Epithelial cell of prostate (primary cell): ENCODE results near the gene BLNK.
A peak's percentile ranks its signal among the peaks of the same experiment; 100 is the strongest.
"Not testable (repeated sequence)": the region's sequence is repeated elsewhere in the genome, so short reads cannot be mapped to it uniquely, and the experiment has no call there.

Experiments
- DNase-seq: peaks from one replicate; pipeline ENCODE4 v3.0.0-alpha.2; 2011; ENCODE audit warnings: low read depth, low spot score
- H3K27ac ChIP-seq: fragments of 450-650 bp; 2 replicates; pipeline ENCODE4 v1.5.1; 2017; ENCODE audit warnings: mild to moderate bottlenecking

BLNK gene

DNA sequence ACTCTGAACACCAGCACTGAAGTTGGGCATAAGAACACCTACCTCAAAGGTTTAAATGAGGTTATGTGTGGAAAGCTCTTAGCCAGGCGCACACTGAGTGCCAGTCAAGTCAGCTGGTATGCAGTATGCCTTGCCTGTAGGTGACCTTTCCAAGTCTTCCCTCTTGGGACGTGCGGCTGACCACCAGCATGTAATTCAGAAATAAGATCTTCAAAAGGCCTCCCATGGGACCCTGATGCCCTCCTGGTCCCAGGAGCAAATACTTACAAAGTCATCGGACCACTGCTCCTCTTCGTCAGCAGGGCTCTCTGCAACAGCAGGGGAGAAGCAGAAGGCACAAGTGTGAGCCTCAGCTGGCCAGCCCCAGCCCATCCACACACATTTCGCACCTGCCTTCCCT lies 40.8 kb downstream of the BLNK start:
- DNase-seq, result no peak
- no peak overlapping the region for H3K27ac ChIP-seq

DNA sequence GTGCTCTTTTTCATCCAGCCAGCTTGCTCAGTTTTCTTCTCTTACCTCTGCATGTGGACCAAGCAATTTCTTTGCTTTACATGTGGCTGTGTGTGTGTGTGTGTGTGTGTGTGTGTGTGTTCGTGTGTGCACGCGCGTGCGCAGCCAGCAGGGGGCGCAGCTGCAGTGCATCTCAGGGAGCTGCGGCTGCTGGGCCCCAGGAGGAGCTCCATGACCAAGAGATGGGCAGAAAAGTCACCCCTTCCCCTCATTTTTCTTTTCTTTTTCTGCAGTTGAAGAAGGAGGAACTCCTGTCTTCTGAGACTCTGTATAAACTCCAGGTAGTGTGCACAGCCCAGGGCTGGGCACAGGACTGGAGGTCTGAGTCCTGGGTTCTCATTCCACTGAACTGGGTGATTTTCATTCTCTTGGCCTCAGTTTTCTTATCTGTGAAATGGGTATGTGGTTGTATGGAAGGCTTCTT lies 41.8 kb downstream of the BLNK start:
- peak; percentile 29 for DNase-seq
- H3K27ac ChIP-seq, result no peak overlapping the region

DNA sequence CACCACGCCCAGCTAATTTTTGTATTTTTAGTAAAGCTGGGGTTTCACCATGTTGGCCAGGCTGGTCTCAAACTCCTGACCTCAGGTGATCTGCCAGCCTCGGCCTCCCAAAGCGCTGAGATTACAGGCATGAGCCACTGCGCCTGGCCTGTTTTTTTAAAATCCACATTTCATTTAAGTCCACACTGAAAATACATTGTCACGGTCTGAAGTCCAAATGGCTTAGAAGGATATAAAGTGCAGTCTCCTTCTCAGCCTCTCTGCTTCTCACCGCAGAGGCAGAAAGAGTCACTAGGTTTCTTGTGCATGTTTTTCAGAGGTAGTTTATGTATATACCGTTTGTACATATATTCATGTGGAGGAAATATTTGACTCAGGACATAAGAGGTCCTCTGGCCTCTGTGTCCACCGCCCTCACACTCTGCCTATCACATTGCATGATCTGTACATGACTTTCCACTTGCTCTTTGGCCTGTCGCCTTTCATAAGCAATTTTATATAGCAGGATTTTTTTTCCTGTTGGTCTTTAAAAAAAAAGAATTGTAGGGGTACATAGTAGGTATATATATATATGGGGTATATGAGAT lies 42.9 kb downstream of the BLNK start:
- no peak for DNase-seq
- no peak overlapping the region for H3K27ac ChIP-seq

DNA sequence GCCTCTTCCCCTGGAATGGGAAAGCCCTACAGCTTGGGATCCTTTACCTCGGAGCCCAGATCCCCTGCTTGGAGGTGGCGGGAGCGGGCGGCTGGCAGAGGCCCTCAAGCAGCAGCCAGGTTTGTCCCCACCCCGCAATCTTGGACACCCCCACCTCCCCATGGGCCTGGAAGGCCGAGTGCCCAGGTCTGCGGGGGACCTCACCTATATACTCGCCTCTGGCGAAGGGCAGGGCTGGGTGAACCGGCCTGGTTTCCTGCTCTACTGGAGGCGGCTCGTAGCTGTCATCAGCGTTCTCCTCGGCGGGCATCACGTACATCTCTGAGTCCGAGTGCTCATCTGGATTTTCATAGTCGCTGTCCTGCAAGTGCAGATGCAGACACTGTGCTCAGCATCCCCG lies 44.2 kb downstream of the BLNK start:
- DNase-seq, result no peak
- no peak overlapping the region for H3K27ac ChIP-seq

DNA sequence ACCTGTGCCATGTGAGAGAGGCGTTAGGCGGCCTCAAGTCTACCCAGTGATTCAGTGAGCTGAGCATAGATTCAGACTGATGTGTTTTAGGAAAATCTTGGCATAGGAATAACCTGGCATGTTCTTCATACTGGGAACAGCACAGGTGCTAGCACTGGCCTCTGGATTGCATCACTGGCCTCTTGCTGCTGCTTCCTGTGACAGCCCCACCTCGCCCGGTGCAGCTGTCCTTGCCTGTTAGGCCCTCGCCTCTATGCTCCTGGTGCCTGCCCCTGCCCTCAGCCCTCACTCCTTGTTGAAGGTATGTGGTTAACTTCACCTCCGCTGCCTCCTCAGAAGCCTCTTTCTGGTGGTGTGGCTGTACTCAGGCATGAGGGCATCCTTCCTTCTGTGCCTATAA lies 46.2 kb downstream of the BLNK start:
- H3K27ac ChIP-seq, result no peak overlapping the region
- DNase-seq, result no peak

DNA sequence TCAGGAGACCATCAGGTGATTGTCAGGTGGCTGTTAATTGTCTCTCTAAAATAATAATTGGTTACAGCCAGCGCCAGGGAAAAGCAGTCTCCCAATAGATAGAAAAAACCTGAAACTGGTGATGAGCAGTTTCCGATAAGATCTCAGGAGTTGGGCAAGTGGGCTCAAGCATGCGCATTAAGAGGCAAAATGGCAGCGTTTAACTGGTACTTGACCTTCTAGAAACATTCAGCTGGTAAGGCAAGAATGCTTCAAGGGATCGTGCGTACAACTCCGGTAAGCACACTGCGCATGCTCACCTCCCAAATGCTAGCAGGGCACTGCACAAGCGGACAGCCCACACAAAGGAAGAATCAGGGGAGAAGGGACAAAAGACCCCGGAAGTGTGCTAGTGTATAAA lies 48.5 kb downstream of the BLNK start:
- no peak overlapping the region for H3K27ac ChIP-seq
- no peak for DNase-seq

DNA sequence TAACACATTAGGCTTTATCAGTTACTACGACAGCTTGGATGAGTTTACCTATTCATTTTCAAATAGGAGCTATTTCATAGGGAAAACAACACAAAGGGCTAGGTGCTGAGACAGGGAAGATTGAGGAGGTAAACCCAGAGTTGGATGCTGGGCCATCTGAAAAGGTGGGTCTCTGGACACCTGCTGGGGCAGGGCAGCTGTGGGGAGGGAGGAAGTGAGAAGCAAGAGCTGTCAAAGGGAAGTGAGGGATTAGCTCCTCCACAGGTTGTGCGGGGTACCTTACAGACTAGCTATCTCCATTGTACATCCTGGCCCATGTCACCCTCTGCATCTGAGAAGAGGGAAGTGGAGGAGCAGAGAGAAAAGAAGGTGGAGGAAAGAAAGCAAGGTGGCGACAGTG lies 48.9 kb downstream of the BLNK start:
- no peak overlapping the region for H3K27ac ChIP-seq
- DNase-seq, result no peak

DNA sequence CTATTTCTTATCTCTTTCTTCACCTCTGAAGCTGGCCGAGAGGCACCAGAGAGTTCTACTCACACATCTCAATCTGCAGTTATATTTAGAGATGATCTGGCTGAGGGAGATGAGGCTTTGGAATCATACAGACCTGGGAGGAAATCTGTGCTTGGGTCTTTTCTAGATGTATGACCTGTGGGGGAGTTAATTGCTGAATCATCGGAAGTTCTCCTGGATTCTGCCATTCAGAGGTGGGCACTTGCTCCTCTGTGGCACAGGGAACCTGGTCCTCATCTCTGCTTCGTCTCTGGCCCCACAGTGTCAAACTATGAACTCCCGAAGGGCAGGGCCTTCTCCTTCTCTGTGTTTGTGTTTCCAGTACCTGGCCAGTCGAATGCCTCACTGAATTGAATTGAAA lies 52.5 kb downstream of the BLNK start:
- H3K27ac ChIP-seq, result no peak overlapping the region
- no peak for DNase-seq

DNA sequence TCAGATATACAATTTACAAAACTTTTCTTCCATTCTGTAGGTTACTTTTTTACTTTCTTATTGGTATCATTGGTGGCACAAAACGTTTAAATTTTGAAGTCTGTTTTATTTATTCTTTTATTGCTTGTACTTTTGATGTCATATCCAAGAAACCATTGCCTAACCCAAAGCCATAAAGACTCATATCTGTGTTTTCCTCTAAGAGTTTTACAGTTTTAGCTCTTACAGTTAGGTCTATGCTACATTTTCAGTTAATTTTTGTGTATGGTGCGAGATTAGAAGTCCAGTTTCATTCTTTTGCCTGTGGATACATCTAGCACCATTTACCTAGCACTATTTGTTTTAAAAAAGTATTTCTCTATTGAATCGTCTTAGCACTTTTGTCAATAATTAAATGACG lies 53.7 kb downstream of the BLNK start:
- no peak overlapping the region for H3K27ac ChIP-seq

DNA sequence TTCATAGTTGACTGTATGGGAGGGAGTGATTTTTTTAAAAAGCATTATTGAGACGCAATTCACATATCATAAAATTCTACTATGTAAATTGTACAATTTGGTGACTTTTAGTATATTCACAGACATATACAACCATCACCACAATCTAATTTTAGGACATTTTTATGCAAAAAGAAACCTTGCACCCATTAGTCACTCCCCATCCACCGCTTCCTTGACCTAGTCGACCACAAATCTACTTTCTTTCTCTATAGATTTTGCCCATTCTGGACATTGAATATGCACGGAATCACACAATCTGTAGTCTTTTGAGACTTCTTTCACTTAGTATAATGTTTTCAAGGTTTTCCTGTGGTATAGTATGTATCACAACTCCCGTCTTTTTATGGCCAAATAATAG lies 54.6 kb downstream of the BLNK start:
- no peak overlapping the region for H3K27ac ChIP-seq
- no peak for DNase-seq

More for the DNA sequence above, 53.7 kb downstream of the BLNK start:
- DNase-seq, result no peak

DNA sequence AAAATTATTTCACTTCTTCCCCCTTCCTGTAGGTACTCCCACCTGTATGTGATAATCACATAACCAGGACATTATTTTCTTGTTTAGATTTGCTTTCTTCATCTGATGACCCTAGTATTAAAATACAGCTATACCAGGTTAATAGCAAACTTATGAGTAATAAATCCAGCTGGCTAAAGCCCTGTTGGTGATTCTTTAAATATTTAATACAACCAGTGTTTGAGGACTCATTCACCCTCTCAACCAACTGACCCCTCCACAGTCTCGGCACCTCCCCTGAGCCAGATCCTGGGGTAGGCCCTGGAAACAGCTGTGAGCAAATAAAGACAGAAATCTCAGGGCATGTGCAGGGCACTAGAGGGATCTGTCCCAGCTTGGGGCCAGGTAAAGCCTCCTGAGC lies 58.5 kb downstream of the BLNK start:
- no peak overlapping the region for H3K27ac ChIP-seq
- no peak for DNase-seq

DNA sequence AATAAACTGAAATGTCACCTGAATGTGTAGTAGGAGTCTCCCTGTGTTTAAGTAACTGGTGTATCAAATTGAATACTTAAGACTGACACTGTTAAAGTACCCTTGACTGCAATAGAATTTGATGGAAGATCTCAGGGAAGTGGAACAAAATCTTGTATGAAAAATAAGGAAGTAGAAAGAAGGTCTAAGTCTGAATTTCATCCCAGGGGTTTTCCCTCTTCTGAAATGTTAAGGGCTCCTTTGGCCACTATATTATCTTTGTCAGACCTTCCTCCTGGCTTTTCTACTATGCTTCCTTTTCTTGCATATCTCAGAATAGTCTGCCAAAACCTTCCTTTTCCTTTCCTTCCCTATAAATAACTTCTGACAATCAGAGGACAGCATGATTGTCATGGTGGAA lies 59.6 kb downstream of the BLNK start:
- no peak overlapping the region for H3K27ac ChIP-seq
- no peak for DNase-seq

DNA sequence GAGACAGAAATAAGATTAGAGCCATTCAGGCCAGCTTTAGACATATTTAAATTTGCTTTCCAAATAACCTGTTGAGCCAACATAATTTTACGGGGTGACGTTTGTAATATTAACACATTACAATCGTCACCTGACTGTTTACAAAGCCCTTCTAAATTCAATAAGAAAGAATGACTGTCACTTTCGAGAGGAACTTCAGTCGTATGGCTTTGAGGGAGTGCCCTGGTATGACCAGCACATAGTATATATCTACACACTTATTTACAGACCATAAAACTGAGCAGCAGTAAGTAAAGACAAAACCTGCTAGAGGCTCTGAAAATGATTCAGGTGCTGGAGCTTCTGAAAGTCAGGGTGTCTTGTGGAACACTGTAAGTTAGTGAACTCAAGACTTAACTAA lies 62.4 kb downstream of the BLNK start:
- DNase-seq, result no peak
- H3K27ac ChIP-seq, result no peak overlapping the region

DNA sequence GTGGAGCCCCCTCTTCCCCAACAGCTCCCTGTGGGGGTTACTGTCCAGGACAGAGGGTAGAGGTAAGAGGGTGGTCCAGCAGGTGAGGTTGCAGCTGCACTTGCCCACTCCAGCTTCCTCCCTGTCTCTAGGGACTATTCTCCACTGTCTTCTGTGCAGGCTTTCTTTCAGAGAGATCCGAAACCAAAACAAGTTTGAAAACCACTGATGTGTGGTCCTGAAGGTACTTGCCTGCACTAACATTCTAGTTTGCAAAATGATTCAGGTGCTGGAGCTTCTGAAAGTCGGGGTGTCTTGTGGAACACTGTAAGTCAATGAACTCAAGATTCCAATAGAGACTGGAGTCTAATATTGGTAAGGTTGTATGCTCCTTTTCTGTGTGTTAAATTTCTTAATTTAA lies 63.1 kb downstream of the BLNK start:
- no peak for DNase-seq
- no peak overlapping the region for H3K27ac ChIP-seq

DNA sequence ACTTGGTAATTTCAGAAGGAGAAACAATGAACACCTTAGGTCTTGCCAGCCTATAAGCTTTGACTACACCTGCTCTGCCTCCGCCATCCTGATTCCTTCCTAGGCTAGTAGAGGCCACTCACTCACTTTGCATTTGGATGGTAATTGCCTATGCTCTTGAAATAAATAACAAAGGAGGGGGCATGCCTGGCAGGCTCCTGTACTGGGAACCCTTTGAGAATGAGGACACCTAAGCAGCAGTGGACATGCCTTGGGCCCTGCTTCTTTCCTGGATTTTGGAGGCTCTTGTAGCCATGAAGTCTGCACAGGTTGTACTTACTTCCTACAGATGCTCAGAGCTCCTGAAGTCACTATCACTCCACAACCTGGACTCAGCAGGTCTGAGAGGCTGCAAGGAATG lies 65.8 kb downstream of the BLNK start:
- H3K27ac ChIP-seq, result no peak overlapping the region
- no peak for DNase-seq

DNA sequence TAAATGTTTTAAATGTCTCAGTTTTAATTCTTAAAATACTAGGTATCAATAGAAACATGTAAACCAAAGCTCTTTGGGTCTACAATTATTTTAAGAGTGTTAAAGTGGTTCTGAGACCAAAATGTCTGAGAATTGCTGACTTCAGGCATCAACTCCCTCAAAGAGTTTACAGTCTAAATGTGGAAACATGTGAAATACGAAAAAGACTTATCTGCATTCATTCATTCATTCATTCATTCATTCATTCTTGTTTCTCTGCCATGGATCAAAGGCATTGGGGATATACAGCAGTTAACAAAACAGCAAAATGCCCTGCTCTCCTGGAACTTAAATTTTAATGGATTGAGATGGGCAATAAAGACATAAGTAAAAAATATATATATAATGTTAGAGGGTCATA lies 69.8 kb downstream of the BLNK start:
- no peak overlapping the region for H3K27ac ChIP-seq
- DNase-seq, result no peak

DNA sequence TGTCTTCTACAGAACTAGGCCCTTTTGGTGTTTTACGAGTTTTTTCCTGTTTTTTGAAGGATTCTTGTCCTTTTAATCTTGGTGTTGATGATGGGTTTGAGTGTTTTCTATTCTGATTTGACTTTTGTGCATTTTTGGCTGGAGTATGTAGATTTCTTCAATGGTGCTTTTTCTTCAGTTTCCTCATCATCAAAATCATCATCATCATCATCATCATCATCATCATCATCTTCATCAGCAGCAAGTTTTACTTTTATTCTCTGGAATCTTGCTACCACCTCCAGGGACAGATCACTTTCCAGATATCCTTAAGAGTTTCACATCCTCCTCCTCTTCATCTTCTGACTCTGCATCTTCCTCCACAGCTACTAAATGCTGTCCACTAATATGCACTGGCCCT lies 81.9 kb downstream of the BLNK start:
- H3K27ac ChIP-seq, DNase-seq: not testable (repeated sequence)

DNA sequence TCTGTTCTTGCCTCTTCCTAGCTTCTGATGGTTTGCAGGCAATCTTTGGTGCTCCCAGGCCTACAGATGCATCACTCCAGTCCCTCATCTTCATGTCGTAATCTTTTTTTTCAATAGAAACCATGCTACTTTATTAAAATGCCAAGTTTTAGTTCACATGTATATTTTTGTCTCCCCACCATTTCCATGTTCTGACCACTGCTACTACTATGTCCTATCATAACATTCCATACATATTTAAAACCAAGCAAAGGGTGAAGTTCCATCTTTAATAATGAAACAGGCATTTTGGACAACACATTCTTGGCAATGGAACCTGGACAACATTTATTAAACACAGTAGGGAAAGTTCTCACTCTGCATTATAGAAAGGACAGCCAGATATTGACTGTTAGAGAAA lies 82.5 kb downstream of the BLNK start:
- H3K27ac ChIP-seq, result no peak overlapping the region
- DNase-seq, result no peak

DNA sequence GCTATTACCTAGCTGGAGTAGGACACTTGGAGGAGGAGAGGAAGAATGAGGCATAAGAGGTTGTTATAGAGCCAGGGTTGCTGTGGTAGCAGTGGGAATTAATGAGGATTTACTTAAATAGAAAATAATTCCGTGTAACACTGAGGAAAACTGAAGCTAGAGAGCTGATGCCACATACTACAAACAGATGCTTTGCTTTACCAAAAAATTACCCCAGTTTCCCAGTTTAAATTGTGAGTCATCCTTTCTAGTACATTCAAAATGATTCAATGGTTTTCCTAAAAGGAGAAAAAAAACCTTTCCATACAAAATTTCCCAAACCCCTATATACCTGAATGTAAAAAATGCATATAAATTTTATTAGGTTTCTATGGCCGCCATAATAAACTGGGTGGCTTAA lies 82.9 kb downstream of the BLNK start:
- DNase-seq, result no peak
- H3K27ac ChIP-seq, result no peak overlapping the region

DNA sequence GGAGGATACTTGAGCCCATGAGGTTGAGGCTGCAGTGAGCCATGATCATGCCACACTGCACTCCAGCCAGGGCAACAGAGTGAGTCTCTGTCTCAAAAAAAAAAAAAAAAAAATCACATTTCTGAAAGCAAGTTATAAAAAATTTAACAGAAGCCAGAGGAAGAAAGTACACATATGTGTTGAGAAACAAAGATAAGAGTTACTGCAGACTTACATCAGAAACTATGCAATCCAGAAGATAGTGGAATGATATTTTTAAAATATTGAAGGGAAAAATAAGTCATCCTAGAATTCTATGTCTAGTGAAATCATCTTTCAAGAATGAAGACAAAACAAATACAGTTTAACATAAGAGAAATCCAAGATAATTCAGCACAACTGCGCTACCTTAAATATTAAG lies 94.4 kb downstream of the BLNK start:
- H3K27ac ChIP-seq, result no peak overlapping the region
- DNase-seq, result no peak

DNA sequence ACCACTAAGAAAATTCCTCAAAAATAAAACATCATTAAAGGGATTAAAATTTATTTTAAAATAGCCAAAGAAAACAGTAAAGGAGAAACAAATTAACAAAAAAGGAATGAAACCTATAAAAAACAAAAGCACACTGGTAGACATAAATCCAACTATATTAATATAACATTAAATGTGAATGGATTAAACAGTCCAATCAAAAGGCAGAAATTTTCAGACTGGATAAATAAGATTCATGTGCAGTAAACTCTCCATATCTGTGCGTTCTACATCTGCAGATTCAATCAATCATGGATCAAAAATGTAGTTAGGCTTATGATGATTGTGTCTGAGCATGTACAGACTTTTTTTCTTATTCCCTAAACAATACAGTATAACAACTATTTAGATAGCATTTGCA lies 98.7 kb downstream of the BLNK start:
- no peak for DNase-seq
- no peak overlapping the region for H3K27ac ChIP-seq

DNA sequence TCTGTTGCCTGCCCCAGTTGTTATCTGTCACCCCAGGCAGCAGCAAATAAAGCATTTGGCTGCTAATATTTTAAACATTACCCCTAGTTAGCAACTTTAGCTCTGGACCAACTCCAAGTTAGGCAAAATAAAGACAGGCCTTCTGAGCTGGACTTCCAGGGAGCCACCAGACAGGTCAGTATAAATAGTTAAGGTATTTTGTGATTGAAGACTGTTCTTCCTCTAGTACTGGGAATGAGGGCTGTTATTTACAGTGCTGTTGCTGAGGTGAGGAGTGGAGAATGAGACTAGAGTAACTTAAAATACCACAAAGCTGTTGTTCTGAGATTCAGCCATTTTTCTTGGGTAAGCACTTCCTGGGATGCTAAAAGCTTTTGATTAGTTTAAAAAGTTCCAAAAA lies 101.1 kb downstream of the BLNK start:
- DNase-seq, result no peak
- no peak overlapping the region for H3K27ac ChIP-seq

DNA sequence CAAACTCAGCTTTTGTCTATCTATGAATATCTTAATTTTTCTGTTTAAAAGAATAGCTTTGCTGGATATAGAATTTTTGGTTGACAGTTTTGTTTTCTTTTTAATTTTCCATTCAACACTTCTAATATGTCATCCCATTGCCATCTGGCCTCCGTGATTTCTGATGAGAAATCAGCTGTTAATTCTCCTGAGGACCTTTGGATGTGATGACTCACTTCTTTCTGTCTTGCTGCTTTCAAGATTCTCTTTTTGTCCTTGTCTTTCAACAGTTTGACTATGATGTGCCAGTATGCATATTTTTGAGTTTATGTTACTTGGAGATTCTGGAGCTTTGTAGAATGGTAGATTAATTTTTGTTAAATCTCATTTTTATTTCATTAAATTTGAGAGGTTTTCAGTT lies 102.8 kb downstream of the BLNK start:
- no peak overlapping the region for H3K27ac ChIP-seq
- DNase-seq, result no peak
